IMR-90 (cell line): ENCODE results near the gene DUSP2. TPM values are rescaled to one million over a fixed set of nuclear protein-coding genes. Genes with fewer than 3 reads are reported as not detected.

ENCODE experiments used
- ATAC-seq: fragments of 200-7000 bp; cut with Tn5 transposase; 2 replicates; pipeline ENCODE4 v1.9.1; 2020; ENCODE audit warnings: low read depth, mild to moderate bottlenecking, moderate library complexity
- BruUV-seq: library from RNA; stranded (reverse); fragments of 400-500 nt; replicated peaks from 2 replicates; lab custom pipeline; 2021; lab: Mats Ljungman, UMichigan
- CTCF ChIA-PET: fragments of 300-600 bp; formaldehyde crosslinking; extraction: SDS; loops from one replicate; lab custom pipeline; 2021; ENCODE audit warnings: antibody characterized with exemption; lab: Yijun Ruan, JAX
- POLR2A ChIA-PET: fragments of 300-600 bp; sonication (Branson Sonifier 250); formaldehyde crosslinking; loops from one replicate; lab custom pipeline; 2022; ENCODE audit warnings: antibody characterized with exemption; ENCODE audit not compliant: unreplicated experiment; lab: Charles Lee
- DNase-seq: peaks from one replicate; pipeline ENCODE4 v3.0.0; 2013
- H2AFZ ChIP-seq: replicated peaks from 2 replicates; pipeline ENCODE3; 2013; ENCODE audit warnings: low read length, mild to moderate bottlenecking; ENCODE audit not compliant: poor library complexity
- H2AK5ac ChIP-seq: 2 replicates; pipeline ENCODE4 v1.6.1; 2013; ENCODE audit warnings: low read depth, low read length, inconsistent platforms
- H2AK9ac ChIP-seq: replicated peaks from 2 replicates; pipeline ENCODE3; 2013; ENCODE audit warnings: mild to moderate bottlenecking, low read depth, low read length, moderate library complexity; ENCODE audit not compliant: poor library complexity
- H2BK120ac ChIP-seq: 2 replicates; pipeline ENCODE4 v1.6.1; 2013; ENCODE audit warnings: low read depth, low read length, inconsistent platforms
- H2BK15ac ChIP-seq: 3 replicates; pipeline ENCODE4 v1.6.1; 2013; ENCODE audit warnings: low read depth, low read length, inconsistent platforms
- H2BK20ac ChIP-seq: 2 replicates; pipeline ENCODE4 v1.6.1; 2013; ENCODE audit warnings: low read depth, mild to moderate bottlenecking, inconsistent platforms, low read length, moderate library complexity
- H2BK5ac ChIP-seq: 2 replicates; pipeline ENCODE4 v1.6.1; 2013; ENCODE audit warnings: mild to moderate bottlenecking, low read depth, low read length, inconsistent platforms; ENCODE audit not compliant: poor library complexity, severe bottlenecking
- H3K14ac ChIP-seq: replicated peaks from 2 replicates; pipeline ENCODE4 v1.6.1; 2013; ENCODE audit warnings: low read depth, low read length, inconsistent platforms
- H3K18ac ChIP-seq: 2 replicates; pipeline ENCODE4 v1.6.1; 2013; ENCODE audit warnings: low read depth, low read length, control low read depth
- H3K23ac ChIP-seq: 2 replicates; pipeline ENCODE4 v1.6.1; 2013; ENCODE audit warnings: low read depth, low read length, inconsistent platforms
- H3K27ac ChIP-seq: 2 replicates; pipeline ENCODE4 v1.5.1; 2013; ENCODE audit warnings: mild to moderate bottlenecking, control low read depth, low read length; ENCODE audit not compliant: insufficient read depth
- H3K27me3 ChIP-seq: 2 replicates; pipeline ENCODE4 v1.6.1; 2013; ENCODE audit warnings: low read length; ENCODE audit not compliant: control insufficient read depth, insufficient read depth
- H3K36me3 ChIP-seq: 2 replicates; pipeline ENCODE4 v1.6.1; 2013; ENCODE audit warnings: low read length, mixed read lengths; ENCODE audit not compliant: control insufficient read depth, insufficient read depth
- H3K4ac ChIP-seq: 2 replicates; pipeline ENCODE4 v1.6.1; 2013; ENCODE audit warnings: low read depth, low read length, inconsistent platforms
- H3K4me1 ChIP-seq: 2 replicates; pipeline ENCODE4 v1.6.1; 2013; ENCODE audit warnings: low read length, mixed read lengths; ENCODE audit not compliant: control insufficient read depth, insufficient read depth
- H3K4me2 ChIP-seq: 2 replicates; pipeline ENCODE4 v1.6.1; 2013; ENCODE audit warnings: low read depth, mild to moderate bottlenecking, control low read depth, low read length, moderate library complexity
- H3K4me3 ChIP-seq: 2 replicates; pipeline ENCODE4 v1.5.1; 2013; ENCODE audit warnings: low read depth, mild to moderate bottlenecking, control low read depth, low read length, moderate library complexity; ENCODE audit not compliant: insufficient read depth
- H3K56ac ChIP-seq: 2 replicates; pipeline ENCODE4 v1.6.1; 2013; ENCODE audit warnings: low read length, inconsistent platforms; ENCODE audit not compliant: insufficient read depth; ENCODE audit errors: extremely low read depth
- H3K79me1 ChIP-seq, 2 experiments: 2 replicates each; pipeline ENCODE4 v1.6.1; 2013; ENCODE audit warnings: low read length in 2 of 2, inconsistent platforms in 1 of 2, low read depth in 1 of 2
- H3K9ac ChIP-seq: 2 replicates; pipeline ENCODE4 v1.6.1; 2013; ENCODE audit warnings: low read depth, low read length, control low read depth
- H3K9me1 ChIP-seq: 2 replicates; pipeline ENCODE4 v1.6.1; 2013; ENCODE audit warnings: low read length, inconsistent platforms; ENCODE audit not compliant: insufficient read depth
- H3K9me3 ChIP-seq: 2 replicates; pipeline ENCODE4 v1.6.1; 2013; ENCODE audit warnings: low read length; ENCODE audit not compliant: control insufficient read depth, insufficient read depth
- H4K20me1 ChIP-seq: 2 replicates; pipeline ENCODE4 v1.6.1; 2013; ENCODE audit warnings: low read length, inconsistent platforms; ENCODE audit not compliant: insufficient read depth
- H4K5ac ChIP-seq: 2 replicates; pipeline ENCODE4 v1.6.1; 2013; ENCODE audit warnings: mild to moderate bottlenecking, low read depth, low read length, control low read depth
- H4K8ac ChIP-seq, 2 experiments: 2 replicates each; pipeline ENCODE4 v1.6.1; 2013; ENCODE audit warnings: low read depth in 2 of 2, low read length in 2 of 2, control low read depth in 1 of 2, inconsistent platforms in 1 of 2
- H4K91ac ChIP-seq: 2 replicates; pipeline ENCODE4 v1.6.1; 2013; ENCODE audit warnings: low read depth, low read length, inconsistent platforms; ENCODE audit not compliant: insufficient read depth
- BHLHE40 ChIP-seq: fragments of 150-350 bp; IDR thresholded peaks from 2 replicates; pipeline ENCODE4 v1.6.1; 2016; ENCODE audit warnings: mild to moderate bottlenecking, low read depth, low read length
- CHD1 ChIP-seq: IDR thresholded peaks from 2 replicates; pipeline ENCODE4 v1.6.1; 2012; ENCODE audit warnings: low read depth, low read length, improper control_type of control experiment
- CTCF ChIP-seq: conservative IDR thresholded peaks from 2 replicates; pipeline ENCODE4 v1.5.1; 2012; ENCODE audit warnings: mild to moderate bottlenecking, low read depth, low read length, improper control_type of control experiment
- ELK1 ChIP-seq: fragments of 150-350 bp; IDR thresholded peaks from 2 replicates; pipeline ENCODE4 v1.6.1; 2016; ENCODE audit warnings: low read depth, mild to moderate bottlenecking, low read length, moderate library complexity, borderline replicate concordance
- MAFK ChIP-seq: IDR thresholded peaks from 2 replicates; pipeline ENCODE4 v1.6.1; 2012; ENCODE audit warnings: low read depth, low read length, improper control_type of control experiment
- MAZ ChIP-seq: IDR thresholded peaks from 2 replicates; pipeline ENCODE4 v1.6.1; 2012; ENCODE audit warnings: low read depth, mild to moderate bottlenecking, low read length, improper control_type of control experiment, moderate library complexity, borderline replicate concordance
- MXI1 ChIP-seq: IDR thresholded peaks from 2 replicates; pipeline ENCODE4 v1.6.1; 2012; ENCODE audit warnings: low read depth, mild to moderate bottlenecking, low read length, moderate library complexity, borderline replicate concordance
- NFE2L2 ChIP-seq: fragments of 150-350 bp; IDR thresholded peaks from 2 replicates; pipeline ENCODE4 v1.6.1; 2016; ENCODE audit warnings: low read depth, mild to moderate bottlenecking, low read length
- POLR2A ChIP-seq: IDR thresholded peaks from 2 replicates; pipeline ENCODE4 v1.6.1; 2012; ENCODE audit warnings: mild to moderate bottlenecking, low read depth, low read length
- RAD21 ChIP-seq: IDR thresholded peaks from 2 replicates; pipeline ENCODE4 v1.6.1; 2012; ENCODE audit warnings: low read length, improper control_type of control experiment
- RFX5 ChIP-seq: IDR thresholded peaks from 2 replicates; pipeline ENCODE4 v1.8.0; 2012; ENCODE audit warnings: low read depth, mild to moderate bottlenecking, low read length, moderate library complexity
- SMC3 ChIP-seq: fragments of 150-350 bp; IDR thresholded peaks from 2 replicates; pipeline ENCODE4 v1.6.1; 2016; ENCODE audit warnings: low read depth, mild to moderate bottlenecking, antibody characterized with exemption, low read length, moderate library complexity
- USF2 ChIP-seq: fragments of 150-350 bp; IDR thresholded peaks from 2 replicates; pipeline ENCODE4 v1.6.1; 2017; ENCODE audit warnings: mild to moderate bottlenecking, antibody characterized with exemption, low read length, low read depth
- WGBS, 2 experiments: methylation state at CpG; one replicate each; pipeline versions ENCODE4 v1.1.5 to v1.1.7; 2013; ENCODE audit warnings: missing lambda C conversion rate in 2 of 2; ENCODE audit not compliant: insufficient read length in 1 of 2; ENCODE audit errors: extremely low coverage in 2 of 2; 5-methylcytosine and 5-hydroxymethylcytosine counted together
- dilution Hi-C: fragments of 300-500 bp; cut with HindIII; formaldehyde crosslinking; loops from one replicate; pipeline ENCODE4 v1.14.3; 2018; ENCODE audit warnings: low sequenced_read_pairs; ENCODE audit not compliant: unreplicated experiment
- in situ Hi-C: fragments of 300-500 bp; cut with MboI; formaldehyde crosslinking; loops from 3 replicates; pipeline ENCODE4 v1.14.3; 2019; ENCODE audit warnings: low sequenced_read_pairs, inconsistent platforms, mixed read lengths
- intact Hi-C: fragments of 100-400 bp; cut with micrococcal nuclease; formaldehyde crosslinking; loops from 2 replicates; pipeline ENCODE4 v1.10.0; 2022
- polyA plus RNA-seq, 3 experiments: library from polyadenylated mRNA; depleted of rRNA; stranded (reverse); fragments of >200 nt; gene quantifications; 2 replicates each; pipeline ENCODE4 v1.2.3, GENCODE V29; 2012; ENCODE audit warnings: low replicate concordance in 1 of 3
- total RNA-seq: library from RNA; depleted of rRNA; stranded (reverse); fragments of >200 nt; gene quantifications from 2 replicates; pipeline ENCODE4 v1.2.3, GENCODE V29; 2012

DUSP2 gene
- total and polyA plus RNA-seq, 2 of the 4 experiments (the other 2 are of a cell fraction) = 1.8 to 3.8 TPM

- no peak overlapping the region for H3K4me3 ChIP-seq
- no peak overlapping the region for H4K8ac ChIP-seq
- H3K27ac ChIP-seq = no peak overlapping the region
- in situ Hi-C loops = no loop called here
- H3K4me2 ChIP-seq = no peak overlapping the region
- intact Hi-C loops = no loop called here
- no peak overlapping the region for H2BK120ac ChIP-seq
- no peak overlapping the region for H2BK15ac ChIP-seq
- ChIA-PET POLR2A (no interaction called here), CTCF (no interaction called here)
- H3K36me3 ChIP-seq = no peaks in the 10 kb centered on the region
- no peaks in the 10 kb centered on the region for H3K9me1 ChIP-seq
- H3K18ac ChIP-seq = no peak overlapping the region
- peaks cover 5% of the 10 kb centered on the region; the same call in 1 of the 2 replicates for H3K4me1 ChIP-seq
- TF ChIP-seq NFE2L2 = no peak
- no peak for TF ChIP-seq CHD1
- no peak for TF ChIP-seq BHLHE40
- TF ChIP-seq MAZ = no peak
- no peak for TF ChIP-seq USF2
- no peak for TF ChIP-seq CTCF
- no peak for TF ChIP-seq MXI1
- no peak for TF ChIP-seq RAD21
- no peak for TF ChIP-seq POLR2A
- no peak for TF ChIP-seq MAFK
- no peak for TF ChIP-seq ELK1
- TF ChIP-seq SMC3 = no peak
- TF ChIP-seq RFX5 = no peak
- H3K27me3 ChIP-seq = peaks cover 1% of the 10 kb centered on the region; the same call in 1 of the 2 replicates
- ATAC-seq = no peak
- dilution Hi-C loops = no loop called here
- no peak overlapping the region for H4K5ac ChIP-seq
- H3K23ac ChIP-seq = no peak overlapping the region
- 79% methylated on average over 5 of the region's 9 CpGs; no CpG with 5 or more reads in 1 of the 2 experiments for WGBS, 2 experiments
- H3K4ac ChIP-seq = no peak overlapping the region
- H2BK5ac ChIP-seq = no peak overlapping the region
- BruUV-seq = no TSS peak
- DNase-seq = no peak
- H2AFZ ChIP-seq = no peak overlapping the region
- H3K14ac ChIP-seq = no peak overlapping the region
- H3K9me3 ChIP-seq = no peaks in the 10 kb centered on the region
- H3K79me1 ChIP-seq = no peaks in the 10 kb centered on the region
- no peaks in the 10 kb centered on the region for H4K20me1 ChIP-seq
- H3K56ac ChIP-seq = no peak overlapping the region
- H2BK20ac ChIP-seq = no peak overlapping the region
- no peak overlapping the region for H3K9ac ChIP-seq
- H2AK5ac ChIP-seq = no peak overlapping the region
- no peak overlapping the region for H4K91ac ChIP-seq
- H2AK9ac ChIP-seq = no peak overlapping the region
Observed at GRCh38 chr2:96151595-96152303, 6.5 kb upstream of the DUSP2 start.
